C4-2B (cell line): ENCODE results near the gene SPRR2F.

Source experiments
- ZFX ChIP-seq: fragments of 450-650 bp; IDR thresholded peaks from 2 replicates; pipeline ENCODE4 v1.6.1; 2017
- TF ChIP-seq, protein P1 (sequence below): fragments of 450-650 bp; conservative IDR thresholded peaks from 2 replicates; pipeline ENCODE4 v1.5.1; 2017; ENCODE audit warnings: mild to moderate bottlenecking

DNA sequence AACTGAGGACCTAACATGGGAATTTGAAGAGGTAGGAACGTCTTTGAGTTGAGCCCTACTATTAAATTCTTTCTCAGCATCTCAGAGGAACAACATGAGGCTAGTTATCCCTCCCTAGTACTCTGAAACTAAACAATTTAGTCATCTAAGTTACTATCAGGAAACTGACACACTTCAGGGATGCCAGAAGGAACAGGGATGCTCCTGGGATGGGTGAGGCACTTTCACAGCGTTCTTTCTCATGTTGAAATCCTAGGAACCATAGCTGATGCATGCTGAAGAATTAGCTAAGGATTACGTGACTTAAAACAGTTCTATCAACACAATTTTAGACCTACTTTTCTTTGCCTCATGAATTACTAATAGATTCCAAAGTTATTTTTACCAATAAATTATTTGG, 39.2 kb upstream of the SPRR2F start:
- TF ChIP-seq, protein P1, sequence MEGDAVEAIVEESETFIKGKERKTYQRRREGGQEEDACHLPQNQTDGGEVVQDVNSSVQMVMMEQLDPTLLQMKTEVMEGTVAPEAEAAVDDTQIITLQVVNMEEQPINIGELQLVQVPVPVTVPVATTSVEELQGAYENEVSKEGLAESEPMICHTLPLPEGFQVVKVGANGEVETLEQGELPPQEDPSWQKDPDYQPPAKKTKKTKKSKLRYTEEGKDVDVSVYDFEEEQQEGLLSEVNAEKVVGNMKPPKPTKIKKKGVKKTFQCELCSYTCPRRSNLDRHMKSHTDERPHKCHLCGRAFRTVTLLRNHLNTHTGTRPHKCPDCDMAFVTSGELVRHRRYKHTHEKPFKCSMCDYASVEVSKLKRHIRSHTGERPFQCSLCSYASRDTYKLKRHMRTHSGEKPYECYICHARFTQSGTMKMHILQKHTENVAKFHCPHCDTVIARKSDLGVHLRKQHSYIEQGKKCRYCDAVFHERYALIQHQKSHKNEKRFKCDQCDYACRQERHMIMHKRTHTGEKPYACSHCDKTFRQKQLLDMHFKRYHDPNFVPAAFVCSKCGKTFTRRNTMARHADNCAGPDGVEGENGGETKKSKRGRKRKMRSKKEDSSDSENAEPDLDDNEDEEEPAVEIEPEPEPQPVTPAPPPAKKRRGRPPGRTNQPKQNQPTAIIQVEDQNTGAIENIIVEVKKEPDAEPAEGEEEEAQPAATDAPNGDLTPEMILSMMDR, result no peak
- no peak for TF ChIP-seq ZFX
